MV-4-11 (cell line): Measurements from ENCODE around the gene EPHA8.
A peak's percentile ranks its signal among the peaks of the same experiment; 100 is the strongest.

ENCODE experiments used
- DNase-seq: peaks from one replicate; lab custom pipeline; 2025; lab: John Stamatoyannopoulos, UW

Gene EPHA8

DNA sequence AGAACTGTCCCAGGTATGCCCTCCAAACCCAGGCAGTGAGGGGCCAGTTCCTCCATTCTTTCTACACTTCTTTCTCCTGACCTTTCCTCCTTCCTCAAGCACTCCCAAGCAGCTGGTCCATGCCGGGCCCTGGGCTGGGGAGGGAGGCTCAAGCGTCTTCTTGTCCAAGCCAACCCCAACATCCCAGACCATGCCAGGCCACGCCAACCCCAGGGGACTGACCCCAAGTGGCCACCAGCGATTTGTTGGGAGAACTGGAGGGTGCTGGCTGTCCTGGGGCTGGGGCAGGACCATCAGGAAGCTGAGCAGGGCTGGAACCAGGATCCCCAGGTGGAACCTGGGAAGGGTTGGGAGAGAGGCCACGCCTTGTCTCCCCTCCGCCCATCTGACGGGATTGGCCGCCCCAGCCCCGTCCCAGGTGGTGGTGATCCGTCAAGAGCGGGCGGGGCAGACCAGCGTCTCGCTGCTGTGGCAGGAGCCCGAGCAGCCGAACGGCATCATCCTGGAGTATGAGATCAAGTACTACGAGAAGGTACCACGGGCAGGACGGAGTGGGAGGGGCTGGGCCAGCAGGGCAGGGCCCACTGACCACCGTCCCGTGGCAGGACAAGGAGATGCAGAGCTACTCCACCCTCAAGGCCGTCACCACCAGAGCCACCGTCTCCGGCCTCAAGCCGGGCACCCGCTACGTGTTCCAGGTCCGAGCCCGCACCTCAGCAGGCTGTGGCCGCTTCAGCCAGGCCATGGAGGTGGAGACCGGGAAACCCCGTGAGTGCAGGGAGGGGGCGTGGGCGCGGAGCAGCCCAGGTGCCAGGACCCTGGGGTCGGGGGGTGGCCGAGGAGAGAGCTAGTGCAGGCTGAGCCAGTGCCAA is 29.9 kb downstream of the EPHA8 start:
- DNase-seq: no peak

- no peak for DNase-seq
Measured at GRCh38 chr1:22594396-22594795, 31.1 kb downstream of the EPHA8 start.

DNA sequence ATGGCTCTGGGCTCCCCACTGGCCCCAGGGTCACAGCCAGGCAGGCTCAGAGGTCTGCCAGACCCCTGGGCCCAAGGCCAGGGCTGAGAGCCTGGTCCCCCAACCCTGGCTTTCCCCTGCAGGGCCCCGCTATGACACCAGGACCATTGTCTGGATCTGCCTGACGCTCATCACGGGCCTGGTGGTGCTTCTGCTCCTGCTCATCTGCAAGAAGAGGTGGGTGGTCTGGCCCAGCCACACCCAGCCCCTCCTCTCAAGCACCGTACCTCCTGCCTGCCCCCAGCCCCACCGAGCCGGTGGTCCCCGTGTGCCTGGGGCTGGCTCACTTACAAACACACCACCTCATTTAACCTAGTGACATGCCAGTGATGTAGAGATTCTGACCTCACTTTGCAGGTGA is 31.8 kb downstream of the EPHA8 start:
- DNase-seq: no peak

DNA sequence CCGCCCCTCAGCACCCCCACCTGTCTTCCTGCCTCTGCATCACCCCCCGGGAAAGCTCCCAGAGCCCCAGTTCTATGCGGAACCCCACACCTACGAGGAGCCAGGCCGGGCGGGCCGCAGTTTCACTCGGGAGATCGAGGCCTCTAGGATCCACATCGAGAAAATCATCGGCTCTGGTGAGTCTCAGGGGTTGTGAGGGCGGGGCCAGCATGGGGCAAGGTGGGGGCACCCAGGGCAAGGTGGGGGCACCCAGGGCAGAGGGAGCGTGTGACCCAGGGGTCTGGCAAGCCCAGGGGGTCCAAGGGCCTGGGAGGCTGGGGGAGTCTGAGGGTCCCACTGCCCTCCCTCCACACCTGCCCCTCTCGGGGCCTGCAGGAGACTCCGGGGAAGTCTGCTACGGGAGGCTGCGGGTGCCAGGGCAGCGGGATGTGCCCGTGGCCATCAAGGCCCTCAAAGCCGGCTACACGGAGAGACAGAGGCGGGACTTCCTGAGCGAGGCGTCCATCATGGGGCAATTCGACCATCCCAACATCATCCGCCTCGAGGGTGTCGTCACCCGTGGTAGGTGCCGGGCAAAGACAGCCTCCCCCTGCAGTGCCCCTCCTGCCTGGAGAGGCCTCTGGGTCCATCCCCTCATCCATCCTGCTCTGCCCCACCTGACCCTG is 34.1 kb downstream of the EPHA8 start:
- DNase-seq: no peak

GRCh38 chr1:22597996-22598395 is 34.7 kb downstream of the EPHA8 start:
- DNase-seq: no peak

DNA sequence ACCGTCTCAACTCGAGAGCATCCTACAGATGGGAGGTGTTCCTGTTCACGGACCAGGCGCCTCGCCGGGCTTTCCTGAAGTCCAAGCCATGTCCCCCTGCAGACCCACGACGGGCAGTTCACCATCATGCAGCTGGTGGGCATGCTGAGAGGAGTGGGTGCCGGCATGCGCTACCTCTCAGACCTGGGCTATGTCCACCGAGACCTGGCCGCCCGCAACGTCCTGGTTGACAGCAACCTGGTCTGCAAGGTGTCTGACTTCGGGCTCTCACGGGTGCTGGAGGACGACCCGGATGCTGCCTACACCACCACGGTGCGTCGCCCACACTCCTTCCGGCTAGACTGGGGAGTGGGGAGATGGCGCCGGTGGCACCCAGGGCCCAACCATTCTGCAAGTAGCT is 35.4 kb downstream of the EPHA8 start:
- no peak for DNase-seq

DNA sequence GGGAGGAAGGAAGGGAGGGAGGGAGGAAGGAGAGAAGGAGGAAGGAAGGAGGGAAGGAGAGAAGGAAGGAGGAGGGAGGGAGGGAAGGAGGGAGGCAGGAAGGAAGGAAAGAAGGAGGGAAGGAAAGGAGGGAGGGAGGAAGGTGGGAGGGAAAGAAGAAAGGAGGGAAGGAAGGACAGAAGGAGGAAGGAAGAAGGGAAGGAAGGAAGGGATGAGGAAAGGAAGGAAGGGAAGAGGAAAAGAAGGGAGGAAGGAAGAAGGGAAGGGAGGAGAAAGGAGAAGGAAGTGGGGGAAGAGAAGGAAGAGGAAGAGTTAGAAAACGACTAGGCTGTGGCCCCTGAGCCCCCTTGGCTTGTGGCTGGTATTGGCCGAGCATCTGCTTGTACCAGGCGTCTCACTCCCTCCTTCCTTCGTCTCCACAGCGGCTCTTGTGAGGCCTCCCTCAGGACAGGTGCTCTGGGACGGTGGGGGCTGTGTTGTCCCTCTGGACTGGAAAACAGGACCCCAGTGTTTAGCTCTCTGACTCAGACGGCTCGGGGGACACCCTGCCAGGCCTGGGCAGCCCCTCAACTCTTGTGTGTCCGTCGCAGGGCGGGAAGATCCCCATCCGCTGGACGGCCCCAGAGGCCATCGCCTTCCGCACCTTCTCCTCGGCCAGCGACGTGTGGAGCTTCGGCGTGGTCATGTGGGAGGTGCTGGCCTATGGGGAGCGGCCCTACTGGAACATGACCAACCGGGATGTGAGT is 37.0 kb downstream of the EPHA8 start:
- no peak for DNase-seq

DNA sequence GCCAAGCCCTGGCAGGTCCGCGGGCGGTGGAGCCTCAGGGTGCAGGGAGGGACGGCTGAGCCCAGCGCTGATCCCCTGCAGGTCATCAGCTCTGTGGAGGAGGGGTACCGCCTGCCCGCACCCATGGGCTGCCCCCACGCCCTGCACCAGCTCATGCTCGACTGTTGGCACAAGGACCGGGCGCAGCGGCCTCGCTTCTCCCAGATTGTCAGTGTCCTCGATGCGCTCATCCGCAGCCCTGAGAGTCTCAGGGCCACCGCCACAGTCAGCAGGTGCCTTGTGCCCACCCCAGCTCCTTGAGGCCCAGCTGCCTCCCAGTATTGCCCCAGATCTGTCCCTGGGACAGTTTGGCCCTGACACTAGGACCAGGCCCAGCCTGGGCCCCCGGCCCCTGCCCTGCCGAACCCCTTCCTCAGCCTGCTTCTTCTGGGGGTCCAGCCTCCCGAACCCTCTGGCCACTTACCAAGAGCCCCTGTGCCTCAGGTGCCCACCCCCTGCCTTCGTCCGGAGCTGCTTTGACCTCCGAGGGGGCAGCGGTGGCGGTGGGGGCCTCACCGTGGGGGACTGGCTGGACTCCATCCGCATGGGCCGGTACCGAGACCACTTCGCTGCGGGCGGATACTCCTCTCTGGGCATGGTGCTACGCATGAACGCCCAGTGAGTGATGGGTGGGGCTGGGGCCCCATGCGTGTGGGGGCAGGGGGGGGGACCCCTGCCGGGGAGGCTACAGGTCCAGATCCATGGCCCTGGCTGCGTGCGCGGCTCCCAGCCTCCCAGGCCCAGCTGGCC is 37.7 kb downstream of the EPHA8 start:
- no peak for DNase-seq

DNA sequence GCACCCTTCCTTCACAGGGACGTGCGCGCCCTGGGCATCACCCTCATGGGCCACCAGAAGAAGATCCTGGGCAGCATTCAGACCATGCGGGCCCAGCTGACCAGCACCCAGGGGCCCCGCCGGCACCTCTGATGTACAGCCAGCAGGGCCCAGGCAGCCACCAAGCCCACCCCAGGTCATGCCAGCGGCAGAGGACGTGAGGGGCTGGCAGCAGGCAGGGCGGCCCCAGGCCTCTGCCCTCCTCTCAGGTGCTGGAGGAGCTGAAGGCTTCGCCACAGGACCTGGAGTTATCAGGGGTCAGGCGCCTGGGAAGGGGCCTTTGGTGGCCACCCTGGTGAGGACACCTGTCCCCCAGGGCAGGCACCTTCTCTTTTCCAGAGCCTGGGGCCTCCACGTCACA is 38.3 kb downstream of the EPHA8 start:
- DNase-seq: no peak

- no peak for DNase-seq
Measured at GRCh38 chr1:22602060-22602740, 38.9 kb downstream of the EPHA8 start.

- DNase-seq: no peak
Measured at GRCh38 chr1:22606161-22606560, 42.9 kb downstream of the EPHA8 start.

- no peak for DNase-seq
Measured at GRCh38 chr1:22607154-22607553, 43.9 kb downstream of the EPHA8 start.

DNA sequence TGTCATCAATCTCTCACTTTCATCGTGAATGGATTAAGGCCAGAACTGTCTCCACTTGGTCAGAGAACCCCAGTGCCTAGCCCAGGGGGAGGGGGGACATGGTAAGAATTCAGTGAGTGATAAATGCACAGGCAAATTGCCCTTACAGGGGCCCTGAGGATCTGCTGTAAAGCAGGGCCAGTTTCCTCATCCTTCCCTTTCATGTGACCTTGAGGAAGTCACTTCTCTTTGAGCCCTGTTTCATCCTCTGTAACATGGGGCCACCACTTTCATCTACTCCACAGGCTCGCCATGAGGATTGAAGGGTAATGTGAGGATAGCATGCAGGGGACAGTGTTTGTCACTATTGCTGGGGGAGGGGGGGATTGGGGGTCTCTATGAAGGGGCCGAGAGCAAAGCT is 45.1 kb downstream of the EPHA8 start:
- DNase-seq: no peak

GRCh38 chr1:22609291-22609690 is 46.0 kb downstream of the EPHA8 start:
- no peak for DNase-seq

DNA sequence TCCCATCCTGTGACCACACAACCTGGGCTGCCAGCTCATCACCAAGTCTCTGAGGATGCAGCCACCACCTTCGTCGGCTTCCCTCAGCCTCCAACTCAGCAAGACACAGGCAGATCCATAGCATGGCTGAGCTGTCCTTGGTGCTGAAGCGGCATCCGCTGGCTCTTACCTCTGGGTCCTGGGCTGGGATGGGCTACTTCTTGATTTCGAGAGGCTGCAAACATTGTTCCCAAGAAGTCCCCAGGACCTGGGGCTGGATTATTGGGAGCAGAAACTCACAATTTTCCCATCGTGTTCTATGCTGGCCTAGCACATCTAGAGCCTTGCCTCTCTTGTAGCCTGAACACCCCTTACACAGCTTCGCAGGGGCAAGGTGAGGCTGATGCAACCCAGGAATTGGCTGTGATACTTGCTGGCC is 48.2 kb downstream of the EPHA8 start:
- peak; percentile 50 for DNase-seq

- no peak for DNase-seq
Measured at GRCh38 chr1:22612671-22613571, 49.6 kb downstream of the EPHA8 start.

- no peak for DNase-seq
Measured at GRCh38 chr1:22613572-22613918, 50.3 kb downstream of the EPHA8 start.

DNA sequence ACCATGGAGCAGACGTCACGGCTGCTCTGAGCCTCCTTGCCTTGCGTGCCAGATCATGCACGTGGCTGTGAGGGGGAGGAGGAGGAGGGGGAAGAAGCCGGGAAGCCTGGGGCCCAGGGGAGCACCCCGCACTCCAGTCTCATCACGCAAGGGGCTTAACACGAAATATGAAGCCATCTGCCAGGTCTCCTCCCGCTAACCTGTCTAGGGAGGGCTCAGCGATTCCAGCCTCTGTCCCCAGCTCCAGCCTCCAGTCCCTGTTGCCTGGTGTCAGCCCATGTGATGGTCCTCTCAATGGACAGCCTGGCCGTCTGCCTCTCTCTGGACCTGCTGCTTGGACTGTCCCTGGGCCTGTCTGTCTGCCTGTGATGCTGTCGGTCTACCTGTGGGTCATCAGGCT is 50.7 kb downstream of the EPHA8 start:
- DNase-seq: no peak

- peak; percentile 13 for DNase-seq
Measured at GRCh38 chr1:22615886-22616285, 52.6 kb downstream of the EPHA8 start.

- DNase-seq: no peak
Measured at GRCh38 chr1:22616571-22616970, 53.3 kb downstream of the EPHA8 start.

- no peak for DNase-seq
Measured at GRCh38 chr1:22618056-22618455, 54.8 kb downstream of the EPHA8 start.
